Tibial nerve (tissue), 4 donors: Measurements from ENCODE around the gene XIRP2. TPM values are rescaled to one million over a fixed set of nuclear protein-coding genes. Genes with fewer than 3 reads are reported as not detected.

Experiments used
- DNase-seq, 2 donors: peaks; one replicate each; pipeline ENCODE4 v3.0.0-alpha.2; 2019; ENCODE audit warnings: low spot score in 2 of 2
- H3K27ac ChIP-seq, 4 donors: fragments of 200-600 bp; sonication (generic) in 3 of 4; one replicate each; pipeline ENCODE4 v1.5.1; 2017 to 2019; ENCODE audit warnings: mild to moderate bottlenecking in 1 of 4
- H3K27me3 ChIP-seq, 2 donors: fragments of 200-600 bp; sonication (generic) in 1 of 2; one replicate each; pipeline versions ENCODE4 v1.5.1 to v1.6.0; 2017 to 2019
- H3K36me3 ChIP-seq, 3 donors: fragments of 200-600 bp; sonication (generic); one replicate each; pipeline ENCODE4 v1.5.1; 2018 to 2019
- H3K4me1 ChIP-seq, 4 donors: fragments of 200-600 bp; sonication (generic) in 3 of 4; one replicate each; pipeline ENCODE4 v1.5.1; 2017 to 2019
- H3K4me3 ChIP-seq, 4 donors: fragments of 200-600 bp; sonication (generic) in 3 of 4; one replicate each; pipeline ENCODE4 v1.5.1; 2017 to 2019; ENCODE audit warnings: mild to moderate bottlenecking in 1 of 4, moderate library complexity in 1 of 4
- H3K9me3 ChIP-seq, 4 donors: fragments of 200-600 bp; sonication (generic) in 3 of 4; one replicate each; pipeline ENCODE4 v1.5.1; 2017 to 2019
- CTCF ChIP-seq, 5 experiments: fragments of 200-600 bp in 3 of 5; fragments of 450-650 bp in 2 of 5; sonication (generic) in 3 of 5; IDR thresholded peaks; one replicate each; pipeline ENCODE4 v1.5.1; 2016 to 2019; ENCODE audit warnings: antibody characterized with exemption in 5 of 5, mild to moderate bottlenecking in 3 of 5, moderate library complexity in 2 of 5
- EP300 ChIP-seq, 2 donors: sonication (generic); formaldehyde crosslinking; IDR thresholded peaks; one replicate each; pipeline ENCODE4 v1.6.1; 2017; ENCODE audit warnings: antibody characterized with exemption in 2 of 2, mild to moderate bottlenecking in 1 of 2
- POLR2A ChIP-seq, 2 donors: fragments of 450-650 bp; IDR thresholded peaks; one replicate each; pipeline ENCODE4 v1.6.1; 2017; ENCODE audit warnings: antibody characterized with exemption in 2 of 2, mild to moderate bottlenecking in 2 of 2, moderate library complexity in 2 of 2
- whole genome bisulfite sequencing, 2 donors: methylation state at CpG; one replicate each; pipeline ENCODE4 v1.1.5; 2018; 5-methylcytosine and 5-hydroxymethylcytosine counted together
- total RNA-seq, 4 donors: library from RNA; depleted of rRNA; stranded (reverse); fragments of >200 nt; gene quantifications; one replicate each; pipeline ENCODE4 v1.1.0, GENCODE V29; 2016

Gene XIRP2
- total RNA-seq, 4 donors from 2014 or later: under 0.01 to 1.8 (median 0.96) TPM

GRCh38 chr2:166924967-166925366, 36.7 kb downstream of the XIRP2 start:
- H3K36me3 ChIP-seq: no peaks in the 10 kb centered on the region
- DNase-seq: no peak
- no peaks in the 10 kb centered on the region for H3K27me3 ChIP-seq
- H3K4me1 ChIP-seq: no peaks in the 10 kb centered on the region
- no peaks in the 10 kb centered on the region for H3K9me3 ChIP-seq
- TF ChIP-seq EP300 (IDR thresholded peaks at IDR 0.05): no peak
- no peak for TF ChIP-seq CTCF (IDR thresholded peaks at IDR 0.05)
- no peak for TF ChIP-seq POLR2A (IDR thresholded peaks at IDR 0.05)
- H3K4me3 ChIP-seq: no peak overlapping the region
- no peak overlapping the region for H3K27ac ChIP-seq

- no peak for DNase-seq
- 81 to 82% methylated on average over 1 of the region's 1 CpG for WGBS, 2 donors
- no peak overlapping the region for H3K4me3 ChIP-seq
- no peak overlapping the region for H3K27ac ChIP-seq
- no peaks in the 10 kb centered on the region for H3K9me3 ChIP-seq
- no peaks in the 10 kb centered on the region for H3K36me3 ChIP-seq
- TF ChIP-seq CTCF (IDR thresholded peaks at IDR 0.05) (no peak), EP300 (IDR thresholded peaks at IDR 0.05) (no peak), POLR2A (IDR thresholded peaks at IDR 0.05) (no peak)
- no peaks in the 10 kb centered on the region for H3K27me3 ChIP-seq
- no peaks in the 10 kb centered on the region for H3K4me1 ChIP-seq
These were observed 38.4 kb downstream of the XIRP2 start for GRCh38 chr2:166926657-166927056.

- no peak for DNase-seq
These were observed 43.8 kb downstream of the XIRP2 start for GRCh38 chr2:166932032-166932431.

GRCh38 chr2:166934817-166935216, 46.5 kb downstream of the XIRP2 start:
- Histone ChIP-seq H3K27ac (no peak overlapping the region), H3K36me3 (no peaks in the 10 kb centered on the region), H3K27me3 (no peaks in the 10 kb centered on the region), H3K9me3 (peaks cover 0 to 17% (median 0%) of the 10 kb centered on the region in 4 donors), H3K4me1 (no peaks in the 10 kb centered on the region), H3K4me3 (no peak overlapping the region)
- DNase-seq: no peak
- WGBS, 2 donors: 82 to 89% methylated on average over 5 of the region's 5 CpGs
- TF ChIP-seq EP300 (IDR thresholded peaks at IDR 0.05) (no peak), POLR2A (IDR thresholded peaks at IDR 0.05) (no peak), CTCF (IDR thresholded peaks at IDR 0.05) (no peak)

More at GRCh38 chr2:166932032-166932431, 43.8 kb downstream of the XIRP2 start:
- H3K9me3 ChIP-seq: peaks cover 0 to 16% (median 0%) of the 10 kb centered on the region in 4 donors
- no peak overlapping the region for H3K4me3 ChIP-seq
- WGBS, 2 donors: 96 to 97% methylated on average over 1 of the region's 1 CpG
- no peaks in the 10 kb centered on the region for H3K36me3 ChIP-seq
- TF ChIP-seq POLR2A (IDR thresholded peaks at IDR 0.05) (no peak), CTCF (IDR thresholded peaks at IDR 0.05) (no peak)
- no peaks in the 10 kb centered on the region for H3K27me3 ChIP-seq
- H3K27ac ChIP-seq: no peak overlapping the region
- no peaks in the 10 kb centered on the region for H3K4me1 ChIP-seq

- Histone ChIP-seq H3K9me3 (no peaks in the 10 kb centered on the region), H3K4me3 (no peak overlapping the region), H3K36me3 (no peaks in the 10 kb centered on the region), H3K27me3 (no peaks in the 10 kb centered on the region), H3K27ac (no peak overlapping the region), H3K4me1 (no peaks in the 10 kb centered on the region)
- no peak for TF ChIP-seq POLR2A (IDR thresholded peaks at IDR 0.05)
- no peak for TF ChIP-seq EP300 (IDR thresholded peaks at IDR 0.05)
- TF ChIP-seq CTCF (IDR thresholded peaks at IDR 0.05): no peak
- DNase-seq: no peak
- 88 to 93% methylated on average over 1 of the region's 1 CpG for WGBS, 2 donors
These were observed 54.1 kb downstream of the XIRP2 start for GRCh38 chr2:166942377-166942776.
